Heart left ventricle (tissue), 13 donors: ENCODE results near the gene GSG1L.

ENCODE experiments used
- CTCF ChIP-seq, 12 donors: fragments of 200-600 bp; sonication (generic) in 4 of 12; IDR thresholded peaks; one replicate each; pipeline versions ENCODE4 v1.5.0 to v1.8.0; 2018 to 2022; ENCODE audit warnings: antibody characterized with exemption in 12 of 12, mild to moderate bottlenecking in 5 of 12
- POLR2A ChIP-seq, 2 donors: fragments of 450-650 bp; IDR thresholded peaks; one replicate each; pipeline ENCODE4 v1.6.1; 2017; ENCODE audit warnings: antibody characterized with exemption in 2 of 2, mild to moderate bottlenecking in 2 of 2, moderate library complexity in 2 of 2
- donor health status: ischemic (EF 13 %, LVEDD 7.1; RV severe dilation, severe dysfunction).
- donor health status: DM: no; HTN: yes; CAD: no.
- donor health status: DM: no; HTN: no; CAD: no.
- donor health status: ischemic (EF 25% LVEDD 6.9; RV normal size, moderate dysfunction).
- donor health status: ischemic (EF 25% LVEDD 5.7; RV mildly dilated, moderate dysfunction).
- donor health status: ischemic (EF 35%, LVEDD 5.7; RV mildly dilated, moderate dysfunction).
- donor health status: nonischemic (EF 11% LVEDD 7.7; RV severe dilation, severe dysfunction).
- donor health status: DM: yes; HTN: yes; CAD: no.
- donor health status: PGD.
- donor health status: ischemic (EF 29% LVEDD 5.4; RV normal size, mild dysfunction).
- donor health status: nonischemic (EF 23%, LVEDD 6.1; RV moderate dilation, normal function).

GRCh38 chr16:28059841-28060575, 3.5 kb downstream of the GSG1L start:
- TF ChIP-seq CTCF (IDR thresholded peaks at IDR 0.05) (no peak), POLR2A (IDR thresholded peaks at IDR 0.05) (no peak)
